ENCODE results near the gene FAM8A1.

- TF ChIP-seq CTCF (conservative IDR thresholded peaks at IDR 0.05; ENCODE audit: low read depth, low read length) (0 out of 2 replicates have a peak, but pooled peaks have one; percentile 19), EZH2 (IDR thresholded peaks at IDR 0.05; ENCODE audit: low read length, unreplicated experiment) (no peak), EZH2phosphoT487 (IDR thresholded peaks at IDR 0.05; ENCODE audit: borderline replicate concordance, low read length) (no peak)
These were observed at the start of gene FAM8A1 for GRCh38 chr6:17599877-17600526.

Data from PC-3 (cell line).